Measurements from ENCODE around the gene RTEL1.
"Not testable (repeated sequence)": the region's sequence is repeated elsewhere in the genome, so short reads cannot be mapped to it uniquely, and the experiment has no call there.

The RTEL1 gene

DNA sequence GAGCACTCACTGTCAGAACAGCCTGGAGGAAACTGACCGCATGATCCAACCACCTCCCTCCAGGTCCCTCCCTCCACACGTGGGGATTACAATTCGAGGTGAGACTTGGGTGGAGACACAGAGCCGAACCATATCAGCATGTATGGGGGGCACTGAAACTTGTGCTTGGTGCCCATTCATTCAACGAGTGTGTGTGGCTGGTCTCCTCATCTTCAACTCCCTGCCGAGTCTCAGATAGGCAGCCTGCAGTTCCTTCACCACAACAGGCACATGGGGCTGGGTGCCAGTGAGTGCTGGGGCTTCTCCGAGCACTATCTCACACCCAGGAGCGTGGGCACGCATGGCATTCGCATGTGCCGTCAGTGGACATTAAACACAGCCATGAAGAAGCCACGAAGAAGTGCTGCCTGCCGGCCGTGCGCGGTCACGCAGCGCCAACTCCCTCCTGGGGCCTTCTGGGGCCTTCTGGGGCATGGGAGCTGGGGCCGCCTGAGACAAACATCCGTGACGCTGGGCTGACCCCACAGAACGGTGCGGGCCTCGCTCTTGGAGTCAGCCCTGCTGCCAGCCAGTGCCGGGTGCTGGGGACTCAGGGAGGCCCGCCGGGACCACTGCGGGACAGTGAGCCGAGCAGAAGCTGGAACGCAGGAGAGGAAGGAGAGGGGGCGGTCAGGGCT, 714 bp upstream of the RTEL1 start:
- DNase-seq (ENCODE audit: low spot score), result no peak

DNA sequence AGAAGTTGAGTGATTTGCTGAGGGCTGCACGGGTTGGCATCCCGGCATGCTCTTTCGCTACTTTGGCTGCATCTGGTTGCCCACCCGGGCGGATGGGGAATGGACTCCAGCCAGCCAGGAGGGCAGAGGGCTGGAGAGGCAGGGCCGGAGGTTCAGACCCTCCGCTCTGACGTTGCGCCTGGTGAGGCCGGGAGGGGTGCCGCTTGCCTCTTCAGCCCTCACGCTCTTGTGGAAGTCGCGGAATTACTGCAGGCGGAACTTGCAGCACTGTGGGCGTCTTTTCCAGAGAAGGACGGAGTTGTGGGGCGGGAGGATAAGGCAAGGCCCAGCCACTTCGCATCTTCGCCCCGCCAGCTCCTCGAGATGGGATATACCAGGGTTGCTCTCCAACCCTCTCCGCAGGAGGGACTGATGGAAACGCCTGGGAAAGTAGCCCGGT, 656 bp downstream of the RTEL1 start:
- in situ Hi-C loops (cut with MboI; ENCODE audit: low pct_unique_long_range_greater_than_20kb, low sequenced_read_pairs, unreplicated experiment), result no loop called here

More for the DNA sequence above, 714 bp upstream of the RTEL1 start:
- TF ChIP-seq, protein P1, sequence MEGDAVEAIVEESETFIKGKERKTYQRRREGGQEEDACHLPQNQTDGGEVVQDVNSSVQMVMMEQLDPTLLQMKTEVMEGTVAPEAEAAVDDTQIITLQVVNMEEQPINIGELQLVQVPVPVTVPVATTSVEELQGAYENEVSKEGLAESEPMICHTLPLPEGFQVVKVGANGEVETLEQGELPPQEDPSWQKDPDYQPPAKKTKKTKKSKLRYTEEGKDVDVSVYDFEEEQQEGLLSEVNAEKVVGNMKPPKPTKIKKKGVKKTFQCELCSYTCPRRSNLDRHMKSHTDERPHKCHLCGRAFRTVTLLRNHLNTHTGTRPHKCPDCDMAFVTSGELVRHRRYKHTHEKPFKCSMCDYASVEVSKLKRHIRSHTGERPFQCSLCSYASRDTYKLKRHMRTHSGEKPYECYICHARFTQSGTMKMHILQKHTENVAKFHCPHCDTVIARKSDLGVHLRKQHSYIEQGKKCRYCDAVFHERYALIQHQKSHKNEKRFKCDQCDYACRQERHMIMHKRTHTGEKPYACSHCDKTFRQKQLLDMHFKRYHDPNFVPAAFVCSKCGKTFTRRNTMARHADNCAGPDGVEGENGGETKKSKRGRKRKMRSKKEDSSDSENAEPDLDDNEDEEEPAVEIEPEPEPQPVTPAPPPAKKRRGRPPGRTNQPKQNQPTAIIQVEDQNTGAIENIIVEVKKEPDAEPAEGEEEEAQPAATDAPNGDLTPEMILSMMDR (IDR thresholded peaks at IDR 0.05; ENCODE audit: extremely low read depth, insufficient read depth, missing control alignments), result no peak
- in situ Hi-C loops (cut with MboI; ENCODE audit: low pct_unique_long_range_greater_than_20kb, low sequenced_read_pairs, unreplicated experiment), result no loop called here

DNA sequence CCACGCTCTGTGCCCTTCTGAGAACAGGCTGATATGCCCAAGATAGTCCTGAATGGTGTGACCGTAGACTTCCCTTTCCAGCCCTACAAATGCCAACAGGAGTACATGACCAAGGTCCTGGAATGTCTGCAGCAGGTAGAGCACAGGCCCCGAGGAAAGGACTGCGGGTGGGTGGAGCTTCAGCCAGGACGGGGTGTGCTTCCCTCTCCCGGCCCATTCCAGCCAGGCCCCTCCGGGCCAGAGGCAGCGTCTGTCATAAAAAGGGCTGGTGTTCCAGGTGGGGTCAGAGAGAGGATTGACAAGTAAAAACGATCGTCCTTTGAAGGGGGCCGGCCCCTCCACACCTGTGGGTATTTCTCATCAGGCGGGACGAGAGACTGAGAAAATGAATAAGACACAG, 1.3 kb downstream of the RTEL1 start:
- in situ Hi-C loops (cut with MboI; ENCODE audit: low pct_unique_long_range_greater_than_20kb, low sequenced_read_pairs, unreplicated experiment), result no loop called here
- no peak for DNase-seq (ENCODE audit: low spot score)
- TF ChIP-seq, protein P1 (IDR thresholded peaks at IDR 0.05; ENCODE audit: extremely low read depth, insufficient read depth, missing control alignments), result no peak

More for the DNA sequence above, 656 bp downstream of the RTEL1 start:
- no peak for DNase-seq (ENCODE audit: low spot score)
- TF ChIP-seq, protein P1 (IDR thresholded peaks at IDR 0.05; ENCODE audit: extremely low read depth, insufficient read depth, missing control alignments), result no peak

DNA sequence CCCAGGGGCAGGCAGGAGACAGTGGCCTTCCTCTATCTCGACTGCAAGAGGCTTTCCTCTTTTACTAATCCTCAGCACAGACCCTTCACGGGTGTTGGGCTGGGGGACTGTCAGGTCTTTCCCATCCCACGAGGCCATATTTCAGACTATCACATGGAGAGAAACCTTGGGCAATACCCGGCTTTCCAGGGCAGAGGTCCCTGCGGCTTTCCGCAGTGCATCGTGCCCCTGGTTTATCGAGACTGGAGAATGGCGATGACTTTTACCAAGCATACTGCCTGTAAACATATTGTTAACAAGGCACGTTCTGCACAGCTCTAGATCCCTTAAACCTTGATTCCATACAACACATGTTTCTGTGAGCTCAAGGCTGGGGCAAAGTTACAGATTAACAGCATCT, 2.1 kb downstream of the RTEL1 start:
- DNase-seq (ENCODE audit: low spot score); in situ Hi-C loops (cut with MboI; ENCODE audit: low pct_unique_long_range_greater_than_20kb, low sequenced_read_pairs, unreplicated experiment): not testable (repeated sequence)

DNA sequence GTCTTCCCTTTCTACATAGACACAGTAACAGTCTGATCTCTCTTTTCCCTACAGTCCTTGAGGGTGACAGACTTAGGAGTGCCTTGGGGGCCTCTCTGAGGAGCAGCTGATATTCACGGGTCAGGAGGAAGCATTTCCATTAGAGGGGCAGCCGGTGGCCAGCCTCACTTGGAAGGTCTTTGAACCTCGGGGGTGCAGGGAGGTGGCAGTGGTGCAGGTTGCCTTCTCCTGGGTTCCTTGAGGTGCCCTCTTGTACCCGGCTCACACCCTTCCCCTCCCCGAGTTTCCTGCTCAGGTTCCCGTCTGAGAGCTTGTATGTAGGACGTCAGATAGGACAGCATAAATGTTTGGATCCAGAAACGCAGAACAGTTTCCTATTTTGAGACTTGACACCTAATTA, 2.5 kb downstream of the RTEL1 start:
- in situ Hi-C loops (cut with MboI; ENCODE audit: low pct_unique_long_range_greater_than_20kb, low sequenced_read_pairs, unreplicated experiment), result no loop called here
- no peak for DNase-seq (ENCODE audit: low spot score)
- TF ChIP-seq, protein P1 (IDR thresholded peaks at IDR 0.05; ENCODE audit: extremely low read depth, insufficient read depth, missing control alignments), result no peak

DNA sequence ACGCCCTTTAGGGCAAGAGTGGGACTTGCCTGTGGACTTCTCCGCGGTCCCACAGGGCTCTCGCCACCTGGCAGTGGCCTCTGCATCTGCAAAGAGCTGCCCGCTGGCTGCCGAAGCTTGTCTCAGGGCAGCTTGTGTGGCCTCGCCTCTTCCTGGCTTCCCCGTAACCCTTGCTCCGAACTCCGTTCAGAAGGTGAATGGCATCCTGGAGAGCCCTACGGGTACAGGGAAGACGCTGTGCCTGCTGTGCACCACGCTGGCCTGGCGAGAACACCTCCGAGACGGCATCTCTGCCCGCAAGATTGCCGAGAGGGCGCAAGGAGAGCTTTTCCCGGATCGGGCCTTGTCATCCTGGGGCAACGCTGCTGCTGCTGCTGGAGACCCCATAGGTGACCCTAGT, 3.0 kb downstream of the RTEL1 start:
- TF ChIP-seq, protein P1 (IDR thresholded peaks at IDR 0.05; ENCODE audit: extremely low read depth, insufficient read depth, missing control alignments), result no peak
- DNase-seq (ENCODE audit: low spot score), result no peak
- in situ Hi-C loops (cut with MboI; ENCODE audit: low pct_unique_long_range_greater_than_20kb, low sequenced_read_pairs, unreplicated experiment), result no loop called here

DNA sequence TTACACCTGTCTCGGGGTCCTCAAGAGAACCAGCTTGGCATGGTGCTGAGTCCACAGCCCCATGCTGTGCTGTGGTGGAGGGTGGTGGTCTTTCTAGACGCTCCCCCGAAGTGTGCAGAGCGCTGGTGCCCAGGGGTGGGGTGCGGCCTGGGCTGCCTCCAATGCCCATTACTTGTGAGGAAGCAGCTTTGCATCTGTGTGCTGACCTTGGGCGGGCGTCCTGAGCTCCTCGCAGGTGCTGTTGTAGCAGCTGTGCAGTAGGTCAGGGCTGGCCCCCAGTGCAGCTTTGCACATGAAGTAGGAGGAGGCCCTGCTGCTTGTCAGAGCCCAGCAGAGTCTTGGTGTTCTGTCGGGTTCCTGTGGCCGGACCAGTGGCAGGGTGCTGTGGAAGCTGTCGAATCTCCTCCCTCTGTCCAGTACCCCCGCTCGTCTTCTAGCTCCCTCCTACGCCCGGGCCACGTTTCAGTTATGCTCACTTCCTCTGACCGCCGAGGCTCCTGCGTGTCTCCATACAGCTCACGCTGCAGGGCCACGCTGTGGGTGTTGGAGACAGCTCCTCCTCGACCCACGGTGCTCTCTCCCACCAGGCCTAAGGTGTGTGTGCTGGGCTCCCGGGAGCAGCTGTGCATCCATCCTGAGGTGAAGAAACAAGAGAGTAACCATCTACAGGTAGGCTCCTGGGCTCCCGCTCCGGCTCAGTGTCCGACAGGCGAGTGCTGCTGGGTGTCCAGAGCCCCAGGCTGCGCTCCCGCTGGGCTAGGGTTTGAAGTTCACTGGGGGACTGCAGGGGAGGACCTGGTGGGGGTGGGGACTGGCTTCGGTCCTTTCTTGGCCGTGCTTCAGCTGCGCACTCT, 4.1 kb downstream of the RTEL1 start:
- TF ChIP-seq, protein P1 (IDR thresholded peaks at IDR 0.05; ENCODE audit: extremely low read depth, insufficient read depth, missing control alignments), result no peak
- in situ Hi-C loops (cut with MboI; ENCODE audit: low pct_unique_long_range_greater_than_20kb, low sequenced_read_pairs, unreplicated experiment), result no loop called here
- no peak for DNase-seq (ENCODE audit: low spot score)

Data from GM13977 (cell line).